Smooth muscle cell (in vitro differentiated cells): ENCODE measurements around the gene SDK1. TPM values are rescaled to one million over a fixed set of nuclear protein-coding genes. Genes with fewer than 3 reads are reported as not detected.
A peak's percentile ranks its signal among the peaks of the same experiment; 100 is the strongest.

Experiments
- DNase-seq: peaks from one replicate; lab custom pipeline; 2025; ENCODE audit not compliant: unreplicated experiment; lab: John Stamatoyannopoulos, UW
- H2AFZ ChIP-seq: fragments of 200-600 bp; sonication (generic); 2 replicates; pipeline ENCODE4 v1.6.0; 2016; ENCODE audit warnings: antibody characterized with exemption, low read depth, mild to moderate bottlenecking
- H3F3A ChIP-seq: fragments of 200-600 bp; sonication (generic); 2 replicates; pipeline ENCODE4 v1.6.0; 2017; ENCODE audit warnings: antibody characterized with exemption, low read depth
- H3K27ac ChIP-seq: fragments of 200-600 bp; sonication (generic); 2 replicates; pipeline ENCODE4 v1.5.1; 2016; ENCODE audit warnings: low read depth, mild to moderate bottlenecking
- H3K27me3 ChIP-seq: fragments of 200-600 bp; sonication (generic); 2 replicates; pipeline ENCODE4 v1.6.1; 2016; ENCODE audit warnings: low read depth, mild to moderate bottlenecking
- H3K36me3 ChIP-seq: fragments of 200-600 bp; sonication (generic); 2 replicates; pipeline ENCODE4 v1.5.1; 2016; ENCODE audit warnings: low read depth
- H3K4me1 ChIP-seq: fragments of 200-600 bp; sonication (generic); 2 replicates; pipeline ENCODE4 v1.5.1; 2016; ENCODE audit warnings: low read depth
- H3K4me2 ChIP-seq: fragments of 200-600 bp; sonication (generic); 2 replicates; pipeline ENCODE4 v1.6.0; 2016; ENCODE audit warnings: mild to moderate bottlenecking
- H3K4me3 ChIP-seq: fragments of 200-600 bp; sonication (generic); 2 replicates; pipeline ENCODE4 v1.5.1; 2016; ENCODE audit warnings: mild to moderate bottlenecking
- H3K79me2 ChIP-seq: fragments of 200-600 bp; sonication (generic); 2 replicates; pipeline ENCODE4 v1.6.0; 2016; ENCODE audit warnings: low read depth, mild to moderate bottlenecking
- H3K9ac ChIP-seq: fragments of 200-600 bp; sonication (generic); 2 replicates; pipeline ENCODE4 v1.6.0; 2016; ENCODE audit warnings: low read depth
- H3K9me3 ChIP-seq: fragments of 200-600 bp; sonication (generic); replicated peaks from 2 replicates; pipeline ENCODE4 v1.5.1; 2016; ENCODE audit warnings: low read depth
- H4K20me1 ChIP-seq: fragments of 200-600 bp; sonication (generic); 2 replicates; pipeline ENCODE4 v1.6.0; 2016; ENCODE audit warnings: low read depth
- WGBS: methylation state at CpG from one replicate; pipeline ENCODE4 v1.1.7; 2016; ENCODE audit warnings: low lambda C conversion rate; 5-methylcytosine and 5-hydroxymethylcytosine counted together
- polyA plus RNA-seq: library from polyadenylated mRNA; unstranded; fragments of >200 nt; fragmentation: Nextera tagmentation; extraction: Ambion mirVana; gene quantifications from 2 replicates; pipeline ENCODE4 v1.2.1, GENCODE V29; 2016
- total RNA-seq: library from RNA; depleted of rRNA; stranded (reverse); fragments of >200 nt; gene quantifications from 2 replicates; pipeline ENCODE4 v1.2.3, GENCODE V29; 2014
- TF ChIP-seq, protein P1 (sequence below): fragments of 200-600 bp; sonication (generic); IDR thresholded peaks from 2 replicates; pipeline ENCODE4 v1.5.1; 2017; ENCODE audit warnings: borderline replicate concordance, mild to moderate bottlenecking, antibody characterized with exemption; ENCODE audit not compliant: insufficient read depth, poor library complexity, severe bottlenecking

The SDK1 gene
- total and polyA plus RNA-seq, 2 experiments from 2014 or later: 1.1 to 2.5 TPM

DNA sequence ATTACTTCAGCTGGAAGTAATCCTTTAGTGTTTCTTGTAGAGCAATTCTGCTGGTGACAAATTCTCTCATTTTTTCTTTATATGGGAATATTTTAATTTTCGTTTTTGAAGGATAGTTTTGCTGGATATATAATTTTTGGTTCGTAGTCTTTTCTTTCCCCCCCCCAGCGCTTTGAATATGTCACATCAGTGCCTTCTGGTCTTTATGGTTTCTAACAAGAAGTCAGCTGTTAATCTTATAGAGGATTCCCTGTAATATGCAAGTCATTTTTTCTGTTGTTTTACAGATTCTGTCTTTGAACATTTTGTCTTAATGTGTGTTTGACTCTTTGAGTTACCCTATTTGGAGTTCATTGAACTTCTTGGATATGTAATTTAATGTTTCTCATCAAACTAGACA is 96.3 kb downstream of the SDK1 start:
- peaks cover 6% of the 10 kb centered on the region for H3K36me3 ChIP-seq
- no peak for DNase-seq
- H2AFZ ChIP-seq: no peak overlapping the region
- no peaks in the 10 kb centered on the region for H4K20me1 ChIP-seq
- H3K27me3 ChIP-seq: no peaks in the 10 kb centered on the region
- no peaks in the 10 kb centered on the region for H3F3A ChIP-seq
- TF ChIP-seq, protein P1, sequence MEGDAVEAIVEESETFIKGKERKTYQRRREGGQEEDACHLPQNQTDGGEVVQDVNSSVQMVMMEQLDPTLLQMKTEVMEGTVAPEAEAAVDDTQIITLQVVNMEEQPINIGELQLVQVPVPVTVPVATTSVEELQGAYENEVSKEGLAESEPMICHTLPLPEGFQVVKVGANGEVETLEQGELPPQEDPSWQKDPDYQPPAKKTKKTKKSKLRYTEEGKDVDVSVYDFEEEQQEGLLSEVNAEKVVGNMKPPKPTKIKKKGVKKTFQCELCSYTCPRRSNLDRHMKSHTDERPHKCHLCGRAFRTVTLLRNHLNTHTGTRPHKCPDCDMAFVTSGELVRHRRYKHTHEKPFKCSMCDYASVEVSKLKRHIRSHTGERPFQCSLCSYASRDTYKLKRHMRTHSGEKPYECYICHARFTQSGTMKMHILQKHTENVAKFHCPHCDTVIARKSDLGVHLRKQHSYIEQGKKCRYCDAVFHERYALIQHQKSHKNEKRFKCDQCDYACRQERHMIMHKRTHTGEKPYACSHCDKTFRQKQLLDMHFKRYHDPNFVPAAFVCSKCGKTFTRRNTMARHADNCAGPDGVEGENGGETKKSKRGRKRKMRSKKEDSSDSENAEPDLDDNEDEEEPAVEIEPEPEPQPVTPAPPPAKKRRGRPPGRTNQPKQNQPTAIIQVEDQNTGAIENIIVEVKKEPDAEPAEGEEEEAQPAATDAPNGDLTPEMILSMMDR: no peak
- no peak overlapping the region for H3K4me3 ChIP-seq
- no peak overlapping the region for H3K9ac ChIP-seq
- H3K4me1 ChIP-seq: no peaks in the 10 kb centered on the region
- no peak overlapping the region for H3K27ac ChIP-seq
- WGBS: 94% methylated on average over 3 of the region's 3 CpGs
- peaks cover 12% of the 10 kb centered on the region for H3K9me3 ChIP-seq
- no peaks in the 10 kb centered on the region for H3K79me2 ChIP-seq
- H3K4me2 ChIP-seq: no peak overlapping the region

DNA sequence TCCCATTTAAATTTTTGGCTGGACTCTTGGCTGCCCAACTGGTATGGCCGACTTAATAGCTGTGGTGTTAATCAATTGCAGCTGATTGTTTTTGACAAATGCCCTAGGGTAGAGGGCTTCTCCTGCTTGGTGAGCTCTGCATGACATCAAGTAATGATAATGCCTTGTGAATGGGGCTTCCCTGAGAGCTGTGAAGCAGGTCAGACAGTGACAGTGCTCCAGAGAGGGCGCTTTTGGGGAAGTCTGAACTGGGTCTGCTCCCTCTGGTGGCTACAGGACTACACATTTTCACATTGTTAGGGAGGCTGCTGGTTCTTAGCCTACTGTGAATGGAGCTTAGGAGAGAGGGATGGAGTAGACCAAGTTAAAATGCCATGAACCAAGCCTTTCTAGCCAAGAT is 98.8 kb downstream of the SDK1 start:
- Histone ChIP-seq H4K20me1 (no peaks in the 10 kb centered on the region), H3K36me3 (peaks cover 6% of the 10 kb centered on the region), H3K4me2 (no peak overlapping the region), H2AFZ (no peak overlapping the region), H3K79me2 (no peaks in the 10 kb centered on the region), H3K9me3 (peaks cover 12% of the 10 kb centered on the region), H3K27ac (no peak overlapping the region), H3F3A (no peaks in the 10 kb centered on the region), H3K9ac (no peak overlapping the region), H3K4me1 (no peaks in the 10 kb centered on the region), H3K27me3 (no peaks in the 10 kb centered on the region), H3K4me3 (no peak overlapping the region)
- no peak for DNase-seq
- WGBS: 35% methylated on average over 2 of the region's 2 CpGs
- TF ChIP-seq, protein P1: peak; percentile 22

DNA sequence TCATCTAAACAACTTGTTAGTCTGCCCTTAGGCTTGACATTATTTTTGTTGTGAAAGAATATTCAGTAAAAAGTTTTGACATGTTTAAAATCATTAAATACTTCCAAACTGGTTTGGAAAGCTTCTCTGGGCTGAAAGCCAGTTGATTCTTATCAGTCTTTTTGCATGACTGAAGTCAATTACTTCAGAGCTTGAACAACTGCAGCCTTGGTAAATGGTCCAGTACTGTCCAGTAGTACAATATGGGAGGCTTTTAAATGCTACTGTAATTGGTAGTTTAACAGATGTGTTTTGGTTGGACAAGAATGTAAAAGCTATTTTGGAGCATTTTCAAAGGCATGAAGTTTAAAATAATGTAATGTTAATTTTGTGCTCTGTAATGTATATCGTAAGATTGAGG is 103.4 kb downstream of the SDK1 start:
- DNase-seq: no peak
- Histone ChIP-seq H3K36me3 (no peaks in the 10 kb centered on the region), H3K4me1 (no peaks in the 10 kb centered on the region), H3K9ac (no peak overlapping the region), H3F3A (no peaks in the 10 kb centered on the region), H3K4me3 (no peak overlapping the region), H3K27me3 (no peaks in the 10 kb centered on the region), H3K9me3 (no peaks in the 10 kb centered on the region), H4K20me1 (no peaks in the 10 kb centered on the region), H3K27ac (no peak overlapping the region), H3K4me2 (no peak overlapping the region), H2AFZ (no peak overlapping the region), H3K79me2 (no peaks in the 10 kb centered on the region)
- WGBS: 79% methylated on average over 1 of the region's 1 CpG
- TF ChIP-seq, protein P1: no peak

DNA sequence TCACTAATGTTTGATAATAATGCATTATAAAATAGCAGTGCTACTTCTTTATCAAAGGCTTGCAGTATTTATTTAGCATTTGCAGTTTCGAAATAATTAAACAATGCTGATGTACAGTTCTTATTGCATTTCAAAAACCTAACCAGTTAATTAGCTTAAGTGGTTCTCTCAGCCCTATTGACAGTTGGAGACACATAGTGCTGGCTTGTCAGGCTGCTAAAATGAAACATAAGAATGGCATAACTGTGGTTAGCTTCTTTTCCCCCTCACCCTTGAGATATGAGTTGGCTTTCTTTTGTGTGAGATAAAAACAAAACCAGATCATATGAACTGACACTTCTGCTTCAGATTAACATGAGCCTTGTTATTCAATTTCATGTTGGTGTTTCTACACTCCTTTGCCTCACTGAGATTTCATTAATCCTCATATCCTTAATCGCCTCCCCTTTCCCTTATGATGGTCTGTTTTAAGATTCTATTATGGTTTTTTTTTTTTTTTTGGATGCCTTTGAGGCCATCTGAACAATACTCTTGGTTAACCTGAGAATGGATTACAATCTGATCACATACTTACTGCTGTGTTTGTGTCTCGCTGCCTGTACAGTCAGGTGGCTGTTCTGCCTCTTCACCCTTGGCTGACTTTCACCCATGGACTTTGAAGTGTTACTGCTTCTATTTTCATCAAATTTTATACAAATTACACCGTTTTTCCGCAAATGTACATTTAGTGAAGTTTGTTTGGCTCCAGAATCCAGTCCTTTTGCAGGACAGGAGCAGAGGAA is 108.0 kb downstream of the SDK1 start:
- no peaks in the 10 kb centered on the region for H3K9me3 ChIP-seq
- no peak overlapping the region for H2AFZ ChIP-seq
- no peaks in the 10 kb centered on the region for H3K36me3 ChIP-seq
- H3F3A ChIP-seq: no peaks in the 10 kb centered on the region
- no peak overlapping the region for H3K4me3 ChIP-seq
- TF ChIP-seq, protein P1: no peak
- H3K27me3 ChIP-seq: no peaks in the 10 kb centered on the region
- WGBS: 88% methylated on average over 5 of the region's 5 CpGs
- H4K20me1 ChIP-seq: no peaks in the 10 kb centered on the region
- H3K27ac ChIP-seq: no peak overlapping the region
- no peak for DNase-seq
- no peak overlapping the region for H3K9ac ChIP-seq
- H3K4me2 ChIP-seq: no peak overlapping the region
- H3K79me2 ChIP-seq: no peaks in the 10 kb centered on the region
- H3K4me1 ChIP-seq: no peaks in the 10 kb centered on the region
